Caco-2 (cell line): Measurements from ENCODE around the gene TRIM31. TPM values are rescaled to one million over a fixed set of nuclear protein-coding genes. Genes with fewer than 3 reads are reported as not detected.

Experiments
- BruUV-seq: library from RNA; stranded (reverse); fragments of 400-500 nt; replicated peaks from 2 replicates; lab custom pipeline; 2021; lab: Mats Ljungman, UMichigan
- CTCF ChIA-PET: fragments of 300-600 bp; sonication (Branson Sonifier 250); formaldehyde crosslinking; loops from one replicate; lab custom pipeline; 2022; ENCODE audit warnings: antibody characterized with exemption; lab: Charles Lee
- POLR2A ChIA-PET: fragments of 300-600 bp; sonication (Branson Sonifier 250); formaldehyde crosslinking; loops from one replicate; lab custom pipeline; 2022; ENCODE audit warnings: antibody characterized with exemption; lab: Charles Lee
- DNase-seq, 2 experiments: peaks; one replicate each; pipeline versions ENCODE4 v3.0.0 to v3.0.0-alpha.2; 2020 to 2022
- H3K27me3 ChIP-seq: replicated peaks from 2 replicates; pipeline ENCODE4 v1.6.0; 2011; ENCODE audit warnings: low read length; ENCODE audit not compliant: control insufficient read depth, insufficient read depth
- H3K36me3 ChIP-seq: 2 replicates; pipeline ENCODE4 v1.5.1; 2011; ENCODE audit warnings: low read length; ENCODE audit not compliant: control insufficient read depth, insufficient read depth
- H3K4me1 ChIP-seq: fragments of 250-450 bp; sonication (Bioruptor Pico); 2 replicates; pipeline ENCODE4 v1.5.1; 2020; ENCODE audit warnings: mild to moderate bottlenecking
- H3K4me3 ChIP-seq: 2 replicates; pipeline ENCODE4 v1.5.1; 2011; ENCODE audit warnings: low read depth, mild to moderate bottlenecking, control low read depth, low read length
- H3K9me3 ChIP-seq: fragments of 250-450 bp; sonication (Bioruptor Pico); 2 replicates; pipeline ENCODE4 v1.5.1; 2020; ENCODE audit warnings: mild to moderate bottlenecking, moderate library complexity
- H3K27ac Mint-ChIP-seq: one replicate; pipeline ENCODE4 v1.8.0; 2022; ENCODE audit warnings: mixed read lengths; ENCODE audit not compliant: unreplicated experiment
- H3K27me3 Mint-ChIP-seq: one replicate; pipeline ENCODE4 v1.8.0; 2022; ENCODE audit warnings: mixed read lengths; ENCODE audit not compliant: insufficient read depth, unreplicated experiment
- H3K36me3 Mint-ChIP-seq: one replicate; pipeline ENCODE4 v1.8.0; 2022; ENCODE audit warnings: mild to moderate bottlenecking, mixed read lengths; ENCODE audit not compliant: insufficient read depth, unreplicated experiment
- H3K4me1 Mint-ChIP-seq: one replicate; pipeline ENCODE4 v1.8.0; 2022; ENCODE audit warnings: low read depth, mixed read lengths; ENCODE audit not compliant: unreplicated experiment
- H3K4me3 Mint-ChIP-seq: one replicate; pipeline ENCODE4 v1.8.0; 2022; ENCODE audit warnings: mild to moderate bottlenecking, moderate library complexity, mixed read lengths; ENCODE audit not compliant: unreplicated experiment
- H3K9me3 Mint-ChIP-seq: one replicate; pipeline ENCODE4 v1.8.0; 2022; ENCODE audit warnings: mixed read lengths; ENCODE audit not compliant: unreplicated experiment
- CTCF ChIP-seq, 2 experiments: fragments of 200-600 bp in 1 of 2; IDR thresholded peaks; 1 replicate in 1 of 2; 2 replicates in 1 of 2; pipeline versions ENCODE4 v1.5.1 to v1.8.0; 2011 to 2022; ENCODE audit warnings: antibody characterized with exemption in 1 of 2, control low read depth in 1 of 2, inconsistent platforms in 1 of 2, low read depth in 1 of 2, low read length in 1 of 2, mild to moderate bottlenecking in 1 of 2, moderate library complexity in 1 of 2; ENCODE audit not compliant: insufficient read depth in 1 of 2, severe bottlenecking in 1 of 2, unreplicated experiment in 1 of 2
- intact Hi-C: fragments of 100-400 bp; cut with micrococcal nuclease; formaldehyde crosslinking; loops from one replicate; pipeline ENCODE4 v1.10.0; 2022; ENCODE audit not compliant: unreplicated experiment
- total RNA-seq: library from RNA; stranded (reverse); gene quantifications from 2 replicates; pipeline ENCODE4 v1.2.3, GENCODE V29; 2022

The TRIM31 gene
- total RNA-seq, 1 experiment from 2014 or later: 0.70 TPM

- no peaks in the 10 kb centered on the region for H3K4me1 Mint-ChIP-seq
- CTCF ChIA-PET: no interaction called here
- no peaks in the 10 kb centered on the region for H3K36me3 Mint-ChIP-seq
Measured at GRCh38 chr6:30156262-30156599, 43.3 kb upstream of the TRIM31 start.

GRCh38 chr6:30155520-30156261 lies 42.8 kb upstream of the TRIM31 start:
- no peaks in the 10 kb centered on the region for H3K9me3 ChIP-seq
- intact Hi-C loops: no loop called here
- H3K4me3 ChIP-seq: no peak overlapping the region
- DNase-seq: no peak
- H3K4me1 ChIP-seq: no peaks in the 10 kb centered on the region; the same call in 1 of the 2 replicates
- Mint-ChIP-seq H3K4me3 (no peak overlapping the region), H3K36me3 (no peaks in the 10 kb centered on the region), H3K9me3 (no peaks in the 10 kb centered on the region), H3K27me3 (no peaks in the 10 kb centered on the region), H3K27ac (no peak overlapping the region), H3K4me1 (no peaks in the 10 kb centered on the region)
- ChIA-PET POLR2A (no interaction called here), CTCF (interaction anchor here (0.7 kb wide), 1 partner anchor 118 kb away, joined by 3 read pairs; no protein-coding TSS in a partner anchor)
- no peak for TF ChIP-seq CTCF (IDR thresholded peaks at IDR 0.05; ENCODE audit: insufficient read depth in 1 of 2, low read depth in 1 of 2, low read length in 1 of 2, severe bottlenecking in 1 of 2, unreplicated experiment in 1 of 2)
- H3K36me3 ChIP-seq: no peaks in the 10 kb centered on the region
- no TSS peak for BruUV-seq
- no peaks in the 10 kb centered on the region for H3K27me3 ChIP-seq

More at GRCh38 chr6:30156262-30156599, 43.3 kb upstream of the TRIM31 start:
- TF ChIP-seq CTCF (IDR thresholded peaks at IDR 0.05; ENCODE audit: insufficient read depth in 1 of 2, low read depth in 1 of 2, low read length in 1 of 2, severe bottlenecking in 1 of 2, unreplicated experiment in 1 of 2): no peak
- Mint-ChIP-seq H3K4me3 (no peak overlapping the region), H3K9me3 (no peaks in the 10 kb centered on the region), H3K27me3 (no peaks in the 10 kb centered on the region), H3K27ac (no peak overlapping the region)
- BruUV-seq: no TSS peak
- Histone ChIP-seq H3K9me3 (no peaks in the 10 kb centered on the region), H3K4me1 (no peaks in the 10 kb centered on the region; the same call in 1 of the 2 replicates), H3K36me3 (no peaks in the 10 kb centered on the region), H3K27me3 (no peaks in the 10 kb centered on the region), H3K4me3 (no peak overlapping the region)
- POLR2A ChIA-PET: no interaction called here
- DNase-seq: no peak
- intact Hi-C loops: no loop called here

GRCh38 chr6:30154709-30155519 lies 42.0 kb upstream of the TRIM31 start:
- Mint-ChIP-seq H3K27me3 (no peaks in the 10 kb centered on the region), H3K36me3 (no peaks in the 10 kb centered on the region), H3K9me3 (no peaks in the 10 kb centered on the region), H3K4me1 (no peaks in the 10 kb centered on the region), H3K27ac (no peak overlapping the region), H3K4me3 (no peak overlapping the region)
- Histone ChIP-seq H3K36me3 (no peaks in the 10 kb centered on the region), H3K27me3 (no peaks in the 10 kb centered on the region), H3K4me1 (no peaks in the 10 kb centered on the region; the same call in 1 of the 2 replicates), H3K4me3 (no peak overlapping the region), H3K9me3 (no peaks in the 10 kb centered on the region)
- DNase-seq: no peak
- CTCF ChIA-PET: interaction anchor here (0.7 kb wide), 1 partner anchor 117 kb away, joined by 3 read pairs; no protein-coding TSS in a partner anchor
- POLR2A ChIA-PET: no interaction called here
- TF ChIP-seq CTCF (IDR thresholded peaks at IDR 0.05; ENCODE audit: insufficient read depth in 1 of 2, low read depth in 1 of 2, low read length in 1 of 2, severe bottlenecking in 1 of 2, unreplicated experiment in 1 of 2): no peak
- BruUV-seq: no TSS peak
- intact Hi-C loops: no loop called here
